ENCODE data around the gene HBM.

HBM gene, protein sequence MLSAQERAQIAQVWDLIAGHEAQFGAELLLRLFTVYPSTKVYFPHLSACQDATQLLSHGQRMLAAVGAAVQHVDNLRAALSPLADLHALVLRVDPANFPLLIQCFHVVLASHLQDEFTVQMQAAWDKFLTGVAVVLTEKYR

DNA sequence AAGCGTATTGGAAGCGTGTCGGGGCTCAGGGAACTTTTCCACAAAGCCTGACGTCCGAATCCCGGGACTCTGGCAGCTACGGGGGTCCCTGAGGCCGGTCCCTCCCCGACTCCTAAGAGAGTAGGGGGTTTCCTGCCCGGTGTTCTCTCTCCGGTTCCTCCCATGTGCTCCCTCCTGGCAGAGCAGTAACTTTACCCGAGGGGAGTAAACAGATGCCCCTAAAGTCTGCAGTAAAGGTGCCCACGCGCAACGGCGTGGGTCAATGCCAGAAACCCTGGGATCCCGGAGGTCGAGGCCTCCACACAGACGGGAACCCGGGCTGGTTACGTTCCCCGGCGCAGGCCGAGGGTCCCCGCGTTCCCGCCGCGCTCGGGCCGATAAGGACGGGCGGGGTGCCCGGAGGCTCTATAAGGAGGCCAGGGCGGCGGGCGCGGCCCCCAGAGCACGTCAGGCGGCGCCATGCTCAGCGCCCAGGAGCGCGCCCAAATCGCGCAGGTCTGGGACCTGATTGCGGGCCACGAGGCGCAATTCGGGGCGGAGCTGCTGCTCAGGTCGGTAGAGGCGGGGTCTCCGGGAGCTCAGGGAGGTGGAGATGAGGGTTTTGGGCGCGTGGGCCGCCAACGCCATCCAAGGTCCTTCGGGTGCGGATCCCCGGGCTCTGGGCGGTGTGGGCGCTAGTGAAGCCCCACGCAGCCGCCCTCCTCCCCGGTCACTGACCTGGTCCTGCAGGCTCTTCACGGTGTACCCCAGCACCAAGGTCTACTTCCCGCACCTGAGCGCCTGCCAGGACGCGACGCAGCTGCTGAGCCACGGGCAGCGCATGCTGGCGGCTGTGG, at the start of gene HBM:
Gene HBM, plus strand, starts transcription at position 440 of the 836 bp plus-strand sequence. Its CDS starts 20 bp downstream, at position 460.
- DNase-seq = no peak

DNA sequence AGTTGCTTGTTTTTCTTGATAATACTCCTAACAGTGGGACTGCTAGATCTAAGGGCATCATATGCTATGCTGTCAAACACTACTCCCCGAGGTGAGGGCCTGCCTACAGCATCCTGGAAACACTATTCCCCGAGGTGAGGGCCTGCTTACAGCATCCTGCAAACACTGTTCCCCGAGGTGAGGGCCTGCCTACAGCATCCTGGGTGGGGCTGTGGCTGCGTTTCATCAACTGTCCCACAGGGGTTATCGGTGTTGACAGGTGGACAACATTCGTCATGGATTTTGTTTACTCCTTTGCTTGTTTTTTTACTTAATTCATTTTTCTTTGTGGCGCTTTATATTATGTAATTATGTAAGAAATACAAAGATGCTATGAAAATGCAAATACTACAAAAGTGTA, 49.8 kb upstream of the HBM start:
- DNase-seq = no peak

DNA sequence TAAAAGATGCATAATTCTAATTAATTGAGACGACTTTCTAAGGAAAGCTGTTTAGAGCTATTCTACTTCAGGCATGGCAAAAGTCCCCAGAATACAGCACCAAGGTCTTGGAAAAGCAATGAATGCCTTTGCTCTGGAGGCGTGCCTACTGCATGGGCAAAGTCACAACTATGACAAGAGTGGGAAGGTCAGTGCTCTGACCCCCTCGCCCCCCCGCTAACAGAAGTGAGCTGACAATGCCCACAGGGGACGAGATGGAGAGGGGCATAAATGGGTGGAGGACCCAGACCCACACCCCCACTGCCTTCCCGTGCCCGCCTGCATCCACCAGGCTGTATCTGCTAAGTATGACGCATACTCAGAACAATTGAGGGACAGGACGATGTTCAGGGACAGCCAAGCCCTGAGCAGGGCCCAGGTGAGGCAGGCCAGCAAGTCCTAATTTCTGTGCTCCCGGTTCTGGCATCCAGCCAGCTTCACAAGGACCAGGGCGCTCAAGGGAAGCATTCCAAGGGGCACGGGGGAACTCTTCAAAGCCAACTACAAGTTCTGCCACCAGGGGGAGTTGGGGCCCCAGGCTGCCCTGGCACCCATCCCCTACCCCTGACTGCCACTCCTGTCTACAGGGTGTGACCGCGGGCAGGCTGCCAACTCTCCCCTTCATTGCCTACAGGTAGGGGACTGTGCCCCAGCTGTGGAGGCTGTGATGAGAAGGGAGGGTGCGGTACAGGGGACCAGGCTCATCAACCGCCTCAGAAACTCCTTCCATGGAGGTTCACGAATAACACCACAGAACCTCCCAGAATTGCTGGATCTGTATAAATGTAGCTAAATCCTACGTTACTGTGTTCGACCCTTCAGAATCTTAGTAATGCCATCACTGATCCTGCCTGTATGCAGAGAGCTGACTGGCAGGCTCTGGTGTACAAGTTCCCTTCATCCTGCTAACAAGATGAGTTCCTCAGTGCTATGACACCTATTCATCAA, 48.1 kb upstream of the HBM start:
- peak; percentile 74 for DNase-seq

DNA sequence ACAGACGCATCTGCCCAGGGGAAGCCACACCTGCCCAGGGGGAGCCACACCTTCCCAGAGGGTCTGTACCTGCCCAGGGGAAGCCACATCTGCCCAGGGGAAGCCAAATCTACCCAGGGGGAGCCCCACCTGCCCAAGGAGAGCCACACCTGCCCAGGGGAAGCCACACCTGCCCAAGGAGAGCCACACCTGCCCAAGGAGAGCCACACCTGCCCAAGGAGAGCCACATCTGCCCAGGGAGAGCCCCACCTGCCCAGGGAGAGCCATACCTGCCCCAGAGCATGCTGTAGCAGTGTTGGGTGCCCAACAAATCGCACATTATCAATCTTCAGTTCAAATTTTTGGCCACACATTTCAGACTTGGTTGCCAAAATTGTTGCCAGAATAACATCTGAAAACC, 46.9 kb upstream of the HBM start:
- no peak for DNase-seq

DNA sequence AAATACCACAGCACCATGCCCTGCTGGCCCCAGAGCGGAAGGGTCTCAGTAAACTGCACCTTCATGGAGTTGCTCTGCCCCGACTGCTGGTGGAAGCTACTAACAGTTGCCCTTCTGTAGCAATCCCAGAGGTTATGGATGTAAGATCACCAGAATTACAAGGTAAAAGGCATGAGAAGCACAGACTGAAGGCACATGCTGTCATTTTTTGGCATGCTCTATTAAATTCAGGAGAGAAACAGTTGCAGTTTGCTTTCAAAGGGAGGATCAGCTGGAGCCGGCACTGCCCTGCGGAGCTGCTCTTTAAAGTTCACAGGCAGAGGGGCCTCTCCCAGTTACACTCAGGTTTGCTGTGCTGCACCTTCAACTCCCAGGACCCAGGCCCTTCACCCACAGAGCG, 46.5 kb upstream of the HBM start:
- no peak for DNase-seq

DNA sequence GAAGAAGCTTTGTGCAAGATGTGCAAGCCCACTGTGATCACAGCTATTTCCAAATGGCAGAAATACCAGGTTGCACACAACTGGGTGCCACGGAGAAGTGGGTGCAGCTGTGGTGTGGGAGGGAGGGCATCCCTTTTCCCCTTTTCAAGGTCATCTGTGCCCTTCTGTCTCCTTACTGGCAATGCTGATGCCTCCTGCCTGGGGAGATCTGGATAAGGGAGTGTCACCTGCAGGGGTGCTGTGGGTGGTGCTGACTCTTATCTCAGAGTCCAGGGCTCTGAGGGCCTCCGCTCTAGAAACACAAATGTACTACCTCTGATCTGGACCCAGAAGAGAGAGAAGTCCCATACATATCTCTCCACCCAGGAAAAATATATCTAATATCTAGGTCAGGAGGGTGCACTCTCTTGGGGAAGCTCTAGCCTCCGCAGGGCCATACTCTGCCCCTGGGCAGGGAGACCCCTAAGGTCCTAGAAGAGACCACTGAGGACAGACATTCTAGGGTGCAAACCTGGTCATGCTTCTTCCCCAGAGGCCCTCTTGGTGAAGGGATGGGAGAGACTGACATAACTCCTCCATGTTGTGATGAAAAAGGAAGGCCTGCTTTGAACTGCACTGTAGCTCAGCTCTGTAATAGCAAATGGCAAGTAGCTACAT, 45.8 kb upstream of the HBM start:
- DNase-seq = no peak

DNA sequence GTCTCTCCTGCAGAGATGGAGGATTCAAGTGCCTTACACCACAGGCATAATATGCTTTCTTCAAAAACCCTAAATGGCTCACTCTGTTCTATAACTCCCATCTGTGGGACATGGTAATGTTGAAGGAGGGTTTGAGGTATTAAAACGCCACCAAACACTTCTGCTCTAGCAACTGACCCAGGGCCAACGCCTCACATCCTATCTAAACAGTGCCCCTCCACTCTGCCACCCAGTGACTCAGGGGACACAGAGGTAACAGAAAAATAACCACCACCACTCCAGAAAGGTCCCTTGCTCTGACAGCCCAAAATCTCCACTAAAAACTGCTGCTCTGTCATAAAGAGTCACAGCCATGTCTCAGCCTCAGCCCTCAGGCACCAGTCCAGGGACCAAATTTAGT, 45.0 kb upstream of the HBM start:
- no peak for DNase-seq

DNA sequence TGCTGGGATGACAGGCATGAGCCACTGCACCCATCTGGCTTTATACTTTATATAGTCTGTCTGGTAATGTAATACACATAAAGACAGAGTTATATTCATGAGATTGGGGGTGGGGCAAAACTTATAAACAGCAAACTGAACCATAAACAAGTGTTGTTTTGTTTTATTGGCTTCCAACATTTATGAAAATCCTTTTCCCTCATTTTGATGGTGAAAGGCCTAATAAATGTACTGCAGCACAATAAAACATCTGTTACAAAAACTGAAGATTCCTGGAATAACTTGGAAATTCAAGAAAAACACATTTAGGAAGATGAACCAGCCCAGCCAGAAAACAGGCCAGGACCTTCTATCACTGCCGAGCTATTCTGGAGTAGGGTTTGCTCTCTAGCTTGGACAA, 43.4 kb upstream of the HBM start:
- no peak for DNase-seq

DNA sequence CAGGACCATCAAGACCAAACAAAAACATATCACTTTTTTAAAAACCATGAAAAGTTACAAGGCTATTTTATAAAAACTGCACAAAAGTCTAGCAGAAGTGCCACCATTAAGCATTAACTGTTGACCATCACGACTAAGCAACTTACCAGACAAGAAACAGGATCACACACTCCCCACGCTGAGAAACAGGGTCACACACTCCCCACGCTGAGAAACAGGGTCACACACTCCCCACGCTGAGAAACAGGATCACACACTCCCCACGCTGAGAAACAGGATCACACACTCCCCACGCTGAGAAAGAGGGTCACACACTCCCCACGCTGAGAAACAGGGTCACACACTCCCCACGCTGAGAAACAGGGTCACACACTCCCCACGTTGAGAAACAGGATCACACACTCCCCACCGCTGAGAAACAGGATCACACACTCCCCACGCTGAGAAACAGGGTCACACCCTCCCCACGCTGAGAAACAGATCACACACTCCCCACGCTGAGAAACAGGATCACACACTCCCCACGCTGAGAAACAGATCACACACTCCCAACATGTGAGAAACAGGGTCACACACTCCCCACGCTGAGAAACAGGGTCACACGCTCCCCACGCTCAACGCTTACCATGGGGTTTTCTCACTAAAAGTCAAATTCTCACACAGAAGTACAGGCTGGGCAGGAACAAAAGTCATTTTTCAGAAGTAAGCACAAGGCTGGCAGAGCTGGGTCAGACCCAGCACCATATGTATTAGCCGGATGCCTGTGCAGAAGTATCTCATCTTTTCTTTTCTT, 42.0 kb upstream of the HBM start:
- DNase-seq = peak; percentile 49

DNA sequence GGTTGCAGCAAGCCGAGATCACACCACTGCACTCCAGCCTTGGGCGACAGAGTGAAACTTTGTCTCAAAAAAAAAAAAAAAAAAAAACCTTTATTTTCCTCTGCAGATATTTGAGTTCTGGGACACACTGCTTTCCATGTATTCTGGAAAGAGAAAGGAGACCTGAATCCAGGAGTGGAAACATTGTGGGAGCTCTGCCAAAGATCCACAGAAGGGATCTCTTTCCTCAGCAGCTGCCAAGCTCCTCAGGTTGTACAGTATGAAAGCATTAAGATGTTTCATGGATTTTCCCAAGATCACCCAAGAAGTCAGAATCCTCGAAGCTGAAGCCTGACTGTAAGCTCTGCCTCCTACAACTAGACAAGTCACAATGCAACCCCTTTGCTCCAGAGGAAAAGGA, 40.8 kb upstream of the HBM start:
- no peak for DNase-seq

DNA sequence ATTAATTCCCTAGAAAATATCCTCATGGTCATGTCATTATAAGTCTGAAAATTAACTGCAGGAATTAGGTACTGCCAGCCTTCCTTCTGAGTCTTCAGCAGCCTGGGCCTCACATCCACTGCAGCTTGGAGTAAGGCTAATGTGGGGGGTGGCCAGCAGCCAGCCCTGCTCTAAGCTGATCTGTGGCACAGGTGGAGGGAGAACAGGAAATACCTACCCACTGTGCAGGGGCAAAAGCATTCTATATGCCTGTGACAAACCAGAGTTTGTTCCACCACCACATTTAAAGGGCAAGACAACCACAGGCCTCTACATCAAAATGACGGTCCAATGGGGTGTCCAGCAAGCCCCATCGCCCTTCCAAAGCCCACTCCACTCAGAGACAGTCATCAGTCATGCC, 36.7 kb upstream of the HBM start:
- no peak for DNase-seq

DNA sequence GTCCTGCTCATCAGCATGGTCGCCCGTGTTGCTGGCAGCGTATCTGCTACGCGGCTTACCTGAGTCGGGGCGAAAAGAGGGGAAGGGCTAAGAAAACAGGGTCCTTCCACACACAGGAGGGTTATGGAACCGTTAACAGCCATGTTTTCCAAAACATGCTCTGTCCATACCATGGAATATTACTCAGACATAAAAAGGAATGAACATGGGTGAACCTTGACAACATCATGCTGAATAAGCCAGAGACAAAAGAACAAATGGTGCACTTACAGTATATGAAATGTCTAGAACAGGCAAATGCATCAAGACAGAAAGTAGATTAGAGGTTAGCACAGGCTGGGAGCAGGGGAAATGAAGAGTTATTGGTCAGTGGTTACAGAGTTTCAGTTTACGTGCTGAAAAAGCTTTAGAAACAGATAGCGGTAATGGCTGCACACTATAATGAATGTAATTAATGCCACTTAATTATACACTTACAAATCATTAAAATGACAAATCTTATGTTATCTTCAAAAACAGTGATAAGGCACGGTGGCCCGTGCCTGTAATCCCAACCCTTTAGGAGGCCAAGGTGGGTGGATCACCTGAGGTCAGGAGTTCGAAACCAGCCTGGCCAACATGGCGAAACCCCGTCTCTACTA, 35.1 kb upstream of the HBM start:
- no peak for DNase-seq

DNA sequence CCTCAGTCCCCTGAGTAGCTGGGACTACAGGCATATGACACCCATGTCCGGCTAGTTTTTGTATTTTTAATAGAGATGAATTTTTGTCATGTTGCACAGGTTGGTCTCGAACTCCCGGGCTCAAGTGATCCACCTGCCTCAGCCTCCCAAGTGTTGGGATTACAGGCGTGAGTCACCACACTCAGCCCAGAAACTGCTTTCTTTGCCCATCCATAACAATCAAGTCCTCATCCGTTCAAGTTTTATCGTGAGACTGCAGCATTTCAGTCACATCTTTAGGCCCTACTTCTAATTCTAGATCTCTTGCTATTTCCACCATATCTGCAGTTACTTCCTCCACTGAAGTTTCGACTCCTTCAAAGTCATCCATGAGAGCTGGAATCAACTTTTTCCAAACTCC, 33.7 kb upstream of the HBM start:
- no peak for DNase-seq

DNA sequence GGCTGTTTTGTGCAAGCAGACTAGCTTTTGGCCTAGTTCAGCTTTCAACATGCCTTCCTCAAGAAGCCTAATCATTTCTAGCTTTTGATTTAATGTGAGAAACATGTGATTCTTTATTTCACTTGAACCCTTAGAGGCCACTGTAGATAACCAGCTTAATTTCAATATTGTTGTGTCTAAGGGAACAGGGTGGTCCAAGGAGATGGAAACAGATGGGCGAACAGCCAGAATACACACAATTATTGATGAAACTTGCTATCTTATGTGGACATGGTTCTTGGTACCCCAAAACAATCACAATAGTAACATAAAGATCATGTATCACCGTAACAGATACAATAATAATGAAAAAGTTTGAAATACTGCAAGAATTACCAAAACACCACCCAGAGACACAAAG, 32.1 kb upstream of the HBM start:
- DNase-seq = no peak

DNA sequence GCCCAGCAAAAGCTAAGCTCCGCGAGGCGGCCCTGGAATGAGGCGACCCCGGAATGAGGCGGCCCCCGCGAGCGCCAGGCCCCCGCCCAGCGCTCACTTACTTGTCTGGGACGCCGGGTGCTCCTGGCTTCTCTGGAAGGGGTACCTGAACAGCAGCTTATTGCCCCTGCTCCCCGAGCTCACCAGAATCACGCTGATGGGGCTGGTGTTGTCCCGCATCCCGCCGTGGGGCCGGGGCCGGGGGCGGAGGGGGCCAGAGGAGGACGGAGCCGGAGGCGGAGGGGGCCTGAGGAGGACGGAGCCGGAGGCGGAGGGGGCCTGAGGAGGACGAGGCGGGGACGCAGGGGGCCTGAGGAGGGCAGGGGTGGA, 27.7 kb upstream of the HBM start:
- peak; percentile 21 for DNase-seq

DNA sequence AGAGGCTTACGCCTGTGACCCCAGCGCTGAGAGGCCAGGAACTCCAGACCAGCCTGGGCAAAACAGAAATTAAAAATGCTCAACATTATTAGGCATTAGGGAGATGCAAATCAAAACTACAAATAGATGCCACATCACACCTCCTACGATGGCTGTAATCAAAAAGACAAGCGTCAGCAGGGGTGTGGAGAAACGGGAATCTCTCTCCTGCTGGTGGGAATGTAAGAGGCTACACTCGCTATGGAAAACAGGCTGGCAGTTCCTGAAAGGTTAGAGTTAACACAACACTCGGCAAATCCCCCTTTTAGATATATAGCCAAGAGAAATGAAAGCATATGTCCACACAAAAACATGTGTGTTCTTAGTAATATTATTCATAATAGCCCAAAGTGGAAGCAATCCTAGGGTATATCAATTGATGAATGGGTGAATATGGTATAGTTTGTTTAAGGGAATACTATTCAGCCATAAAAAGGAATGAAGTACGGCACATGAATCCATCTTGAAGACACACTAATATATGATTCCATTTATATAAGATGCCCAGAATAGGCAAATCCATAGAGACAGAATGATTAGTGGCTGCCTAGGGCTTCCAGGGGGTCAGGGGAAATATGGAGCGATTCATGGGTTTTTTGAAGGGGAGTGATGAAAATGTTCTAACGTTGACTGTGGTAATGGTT, 25.5 kb upstream of the HBM start:
- DNase-seq = no peak

DNA sequence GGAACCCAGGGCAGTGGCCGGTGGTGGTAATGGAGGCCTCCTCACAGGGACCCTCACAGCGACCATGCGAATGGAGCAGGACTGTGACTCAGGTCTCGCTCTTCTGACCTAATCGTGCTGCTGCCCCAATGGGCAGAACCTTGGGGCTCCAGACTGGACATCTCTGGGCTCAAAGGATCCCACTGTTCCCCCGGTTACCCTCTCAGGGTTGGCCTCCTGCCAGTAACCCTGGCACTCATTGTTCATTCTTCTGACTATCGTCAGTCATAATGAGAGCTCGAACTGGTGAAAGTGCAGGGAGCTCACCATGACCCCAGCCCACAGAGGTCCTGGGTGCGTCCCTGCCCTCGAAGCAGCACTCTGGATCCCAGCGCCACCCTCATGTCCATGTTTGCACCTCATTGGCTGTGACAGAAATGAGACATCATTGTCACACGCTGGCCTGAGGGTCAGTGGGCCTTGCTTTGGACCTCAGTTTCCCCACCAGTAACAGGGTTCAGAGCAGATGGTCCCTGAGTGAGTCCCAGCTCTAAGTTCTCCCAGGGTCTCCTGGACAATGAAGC, 23.3 kb upstream of the HBM start:
- DNase-seq = no peak

DNA sequence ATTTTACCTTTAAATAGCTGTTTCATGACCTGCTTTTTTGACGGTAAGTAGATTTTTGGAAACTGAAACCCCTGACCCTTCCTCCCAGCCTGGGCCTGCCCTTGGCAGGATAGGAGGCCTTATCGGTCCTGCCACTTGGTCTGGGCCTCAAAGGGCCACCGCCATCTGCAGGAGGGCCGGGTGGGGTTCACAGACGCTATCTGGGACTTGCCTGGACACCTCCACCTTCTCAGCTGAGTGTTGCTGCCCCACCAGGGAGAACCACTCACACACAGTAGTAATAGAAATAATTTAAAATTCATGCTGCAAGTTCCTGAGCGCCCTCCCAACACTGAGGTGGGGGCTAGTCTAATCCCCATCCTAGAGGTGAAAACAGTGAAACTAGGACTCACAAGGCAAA, 22.7 kb upstream of the HBM start:
- DNase-seq = no peak

DNA sequence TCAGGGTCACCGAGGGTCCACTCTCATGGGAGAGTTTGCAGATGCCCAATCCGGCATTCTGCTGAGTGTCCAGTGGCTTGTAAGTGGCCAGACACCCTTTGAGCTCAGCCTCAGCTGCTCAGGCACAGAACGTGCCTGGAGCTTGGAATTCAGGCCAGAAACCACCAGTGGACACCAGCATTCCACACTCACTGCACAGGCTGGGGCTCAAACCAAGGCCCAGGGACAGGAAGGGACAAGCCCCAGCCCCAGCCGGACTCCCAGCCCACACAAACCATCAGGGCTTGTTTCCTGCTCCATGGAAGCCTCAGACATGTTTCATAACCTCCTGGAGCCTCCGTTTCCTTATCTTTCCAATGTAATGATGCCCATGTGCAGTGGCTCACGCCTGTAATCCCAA, 22.3 kb upstream of the HBM start:
- DNase-seq = no peak

DNA sequence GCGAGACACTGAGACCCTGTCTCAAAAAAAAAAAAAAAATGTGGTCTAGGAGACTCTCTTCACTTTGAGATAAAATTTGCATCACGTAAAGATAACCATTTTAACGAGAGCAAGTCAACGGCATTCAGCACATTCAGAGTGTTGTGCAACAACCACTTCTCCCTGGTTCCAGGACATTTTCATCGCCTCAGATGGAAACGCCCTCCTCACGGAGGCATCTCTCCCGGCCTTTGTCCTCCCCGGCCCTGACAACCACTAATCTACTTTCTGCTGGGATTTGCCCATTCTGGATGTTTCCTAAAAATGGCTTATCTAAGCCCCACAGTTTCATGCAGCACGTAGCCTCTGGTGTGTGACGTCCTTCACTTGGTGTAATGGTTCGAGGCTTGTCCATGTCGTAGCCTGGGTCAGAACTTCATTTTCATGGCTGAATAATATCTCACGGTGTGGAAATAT, 21.0 kb upstream of the HBM start:
- no peak for DNase-seq

DNA sequence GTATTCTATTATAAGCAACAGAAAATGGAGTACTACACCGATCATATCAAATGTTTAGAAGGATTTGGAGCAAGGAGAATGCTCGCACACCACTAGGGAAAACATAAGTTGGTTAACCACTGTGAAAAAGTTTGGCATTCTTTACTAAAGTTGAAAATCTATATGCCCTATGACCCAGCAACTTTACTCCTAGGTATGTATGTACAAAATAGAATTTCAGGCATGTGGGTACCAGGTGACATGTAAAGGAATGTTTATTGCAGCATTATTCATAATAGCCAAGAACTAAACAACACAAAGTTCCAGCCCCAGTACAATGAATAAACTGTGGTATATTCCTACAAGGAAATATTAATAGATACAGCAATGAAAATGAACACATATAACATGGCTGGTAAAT, 19.1 kb upstream of the HBM start:
- DNase-seq = no peak

Measured in CD4-positive, alpha-beta T cell treated with Interleukin-17A for 1 hour (primary cell).